ENCODE results near the gene GABPB2.

GRCh38 chr1:151026460-151026859 lies 44.1 kb upstream of the GABPB2 start:
- TF ChIP-seq CTCF (IDR thresholded peaks at IDR 0.05) (no peak), EP300 (IDR thresholded peaks at IDR 0.05) (no peak), POLR2A (IDR thresholded peaks at IDR 0.05) (no peak), POLR2AphosphoS5 (IDR thresholded peaks at IDR 0.05) (no peak)

Data from stomach (tissue), 4 donors.